HEK293T (cell line): Measurements from ENCODE around the gene DDX39B.

ENCODE experiments used
- CTCF ChIA-PET: fragments of 350-600 bp; formaldehyde crosslinking; extraction: SDS; loops from one replicate; lab custom pipeline; 2021; ENCODE audit warnings: antibody characterized with exemption, inconsistent platforms; lab: Yijun Ruan, JAX
- POLR2A ChIA-PET: fragments of 350-600 bp; formaldehyde crosslinking; extraction: SDS; loops from one replicate; lab custom pipeline; 2020; ENCODE audit warnings: antibody characterized with exemption, inconsistent platforms; lab: Yijun Ruan, JAX
- DNase-seq: peaks from one replicate; pipeline ENCODE4 v3.0.0; 2012; ENCODE audit warnings: mixed read lengths; ENCODE audit errors: extremely low spot score
- ARNT ChIP-seq: fragments of 450-650 bp; IDR thresholded peaks from 2 replicates; pipeline ENCODE4 v1.6.1; 2017; ENCODE audit warnings: mild to moderate bottlenecking
- BHLHE40 ChIP-seq: fragments of 450-650 bp; IDR thresholded peaks from 2 replicates; pipeline ENCODE4 v1.6.1; 2016; ENCODE audit warnings: mild to moderate bottlenecking, moderate library complexity, borderline replicate concordance
- CTBP1 ChIP-seq: fragments of 450-650 bp; IDR thresholded peaks from 2 replicates; pipeline ENCODE4 v1.6.1; 2016; ENCODE audit warnings: borderline replicate concordance
- ELF4 ChIP-seq: fragments of 450-650 bp; IDR thresholded peaks from 2 replicates; pipeline ENCODE4 v1.6.1; 2017; ENCODE audit warnings: antibody characterized with exemption
- FOXA1 ChIP-seq: fragments of 450-650 bp; IDR thresholded peaks from 2 replicates; pipeline ENCODE4 v1.6.1; 2016; ENCODE audit warnings: mild to moderate bottlenecking
- FOXK2 ChIP-seq: fragments of 450-650 bp; IDR thresholded peaks from 2 replicates; pipeline ENCODE4 v1.6.1; 2016; ENCODE audit warnings: mild to moderate bottlenecking
- FOXM1 ChIP-seq: fragments of 450-650 bp; IDR thresholded peaks from 2 replicates; pipeline ENCODE4 v1.6.1; 2017; ENCODE audit warnings: mild to moderate bottlenecking, borderline replicate concordance
- HDGF ChIP-seq: fragments of 450-650 bp; IDR thresholded peaks from 2 replicates; pipeline ENCODE4 v1.6.1; 2017; ENCODE audit warnings: antibody characterized with exemption, borderline replicate concordance
- L3MBTL2 ChIP-seq: fragments of 450-650 bp; conservative IDR thresholded peaks from 2 replicates; pipeline ENCODE4 v1.6.1; 2016; ENCODE audit warnings: mild to moderate bottlenecking
- LEF1 ChIP-seq: fragments of 450-650 bp; IDR thresholded peaks from 2 replicates; pipeline ENCODE4 v1.6.1; 2017; ENCODE audit warnings: mild to moderate bottlenecking, borderline replicate concordance
- NFRKB ChIP-seq: fragments of 450-650 bp; IDR thresholded peaks from 2 replicates; pipeline ENCODE4 v1.6.1; 2016; ENCODE audit warnings: mild to moderate bottlenecking, moderate library complexity
- PKNOX1 ChIP-seq: fragments of 450-650 bp; IDR thresholded peaks from 2 replicates; pipeline ENCODE4 v1.6.1; 2016
- SP1 ChIP-seq: fragments of 450-650 bp; IDR thresholded peaks from 2 replicates; pipeline ENCODE4 v1.6.1; 2017
- SUZ12 ChIP-seq: fragments of 450-650 bp; IDR thresholded peaks from 2 replicates; pipeline ENCODE4 v1.6.1; 2016; ENCODE audit warnings: mild to moderate bottlenecking
- TARDBP ChIP-seq: fragments of 450-650 bp; IDR thresholded peaks from 2 replicates; pipeline ENCODE4 v1.6.1; 2016
- ZNF384 ChIP-seq: fragments of 450-650 bp; IDR thresholded peaks from 2 replicates; pipeline ENCODE4 v1.6.1; 2016

The DDX39B gene

GRCh38 chr6:31580807-31581433 is 39.1 kb upstream of the DDX39B start:
- DNase-seq: peak; percentile 96
- ChIA-PET POLR2A (interaction anchor here (0.6 to 3.5 kb wide), 11 partner anchors 10 to 133 kb away, joined by 3 to 23 read pairs (median 3); partner anchors contain the start of genes ATP6V1G2, DDX39B, GPANK1 and NCR3), CTCF (interaction anchor here (1.0 to 13.5 kb wide), 5 partner anchors 9 to 32 kb away, joined by 5 to 149 read pairs (median 7); partner anchors contain the start of gene NCR3)
- no peak for TF ChIP-seq BHLHE40
- TF ChIP-seq NFRKB: no peak
- peak; percentile 86 for TF ChIP-seq L3MBTL2
- no peak for TF ChIP-seq SP1
- no peak for TF ChIP-seq PKNOX1
- no peak for TF ChIP-seq FOXA1
- TF ChIP-seq FOXK2: no peak
- no peak for TF ChIP-seq LEF1
- TF ChIP-seq ELF4: no peak
- TF ChIP-seq FOXM1: no peak
- no peak for TF ChIP-seq ZNF384
- TF ChIP-seq HDGF: no peak
- TF ChIP-seq TARDBP: 0 out of 2 replicates have a peak, but pooled peaks have one; percentile 8
- TF ChIP-seq ARNT: no peak
- TF ChIP-seq CTBP1: no peak

GRCh38 chr6:31580438-31580740 is 38.6 kb upstream of the DDX39B start:
- DNase-seq: no peak
- CTCF ChIA-PET: interaction anchor here (0.6 to 13.5 kb wide), 6 partner anchors 9 to 85 kb away, joined by 3 to 149 read pairs (median 6); partner anchors contain the start of gene NCR3
- POLR2A ChIA-PET: interaction anchor here (0.6 to 3.5 kb wide), 8 partner anchors 9 to 133 kb away, joined by 3 to 23 read pairs (median 4); partner anchors contain the start of genes ATP6V1G2, DDX39B, NCR3 and NFKBIL1

GRCh38 chr6:31579546-31580437 is 38.0 kb upstream of the DDX39B start:
- DNase-seq: no peak
- POLR2A ChIA-PET: interaction anchor here (0.6 to 3.5 kb wide), 5 partner anchors 13 to 38 kb away, joined by 3 to 23 read pairs (median 4); partner anchors contain the start of genes ATP6V1G2, DDX39B, NCR3 and NFKBIL1
- TF ChIP-seq FOXA1 (no peak), HDGF (no peak), FOXM1 (no peak), PKNOX1 (no peak), NFRKB (no peak), CTBP1 (no peak), ELF4 (no peak), SUZ12 (no peak), BHLHE40 (no peak), SP1 (no peak), TARDBP (no peak), ZNF384 (no peak), L3MBTL2 (no peak), ARNT (no peak), LEF1 (no peak), FOXK2 (no peak)
- CTCF ChIA-PET: interaction anchor here (0.6 to 13.5 kb wide), 6 partner anchors 9 to 85 kb away, joined by 3 to 149 read pairs (median 6); partner anchors contain the start of gene NCR3

More at GRCh38 chr6:31580438-31580740, 38.6 kb upstream of the DDX39B start:
- TF ChIP-seq TARDBP: no peak
- no peak for TF ChIP-seq FOXK2
- TF ChIP-seq FOXA1: no peak
- TF ChIP-seq NFRKB: no peak
- no peak for TF ChIP-seq L3MBTL2
- no peak for TF ChIP-seq ELF4
- TF ChIP-seq SP1: no peak
- no peak for TF ChIP-seq FOXM1
- no peak for TF ChIP-seq SUZ12
- TF ChIP-seq LEF1: no peak
- no peak for TF ChIP-seq ARNT
- TF ChIP-seq BHLHE40: no peak
- TF ChIP-seq CTBP1: no peak
- no peak for TF ChIP-seq ZNF384
- no peak for TF ChIP-seq HDGF
- TF ChIP-seq PKNOX1: no peak

- CTCF ChIA-PET: interaction anchor here (13.5 kb wide), 1 partner anchor 17 kb away, joined by 149 read pairs; the partner anchor contains the start of gene NCR3
- no peak for DNase-seq
- TF ChIP-seq SP1 (no peak), PKNOX1 (no peak), FOXA1 (no peak), HDGF (no peak), FOXK2 (no peak), ELF4 (no peak), NFRKB (no peak), SUZ12 (no peak), BHLHE40 (no peak), LEF1 (no peak), FOXM1 (no peak), TARDBP (no peak), L3MBTL2 (no peak), CTBP1 (no peak), ARNT (no peak), ZNF384 (no peak)
- POLR2A ChIA-PET: no interaction called here
Measured at GRCh38 chr6:31579119-31579505, 37.3 kb upstream of the DDX39B start.
